ENCODE results near the gene MYO5B.
A peak's percentile ranks its signal among the peaks of the same experiment; 100 is the strongest.

MYO5B gene

DNA sequence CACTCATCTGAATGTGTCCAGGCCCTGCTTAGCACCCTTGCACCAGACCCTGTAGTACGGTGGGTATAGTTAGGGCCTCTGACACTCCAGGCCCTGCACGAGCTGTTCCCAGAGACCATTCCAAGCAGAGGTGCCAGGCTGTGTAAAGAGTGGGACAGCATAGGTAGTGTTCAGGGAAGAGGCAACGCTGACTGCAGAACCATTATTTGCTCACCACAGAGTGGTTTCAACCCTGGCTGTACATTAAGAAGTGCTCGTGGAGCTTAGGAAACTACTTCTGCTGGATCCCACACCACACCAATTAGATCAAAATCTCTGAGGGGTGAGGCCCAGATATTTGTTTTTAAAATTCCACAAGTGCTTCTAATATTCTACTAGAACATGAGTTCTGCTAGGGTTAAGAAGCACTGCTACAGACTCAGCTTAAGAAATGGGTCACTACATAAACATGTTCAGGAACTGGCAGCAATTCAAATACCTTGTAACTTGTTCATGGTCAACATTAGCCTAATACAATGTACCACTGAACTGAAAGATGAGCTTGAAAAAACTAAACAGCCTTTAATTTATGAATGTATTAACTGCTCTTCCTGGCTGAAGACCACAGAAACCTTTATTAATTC is 183.0 kb downstream of the MYO5B start:
- H3K23ac ChIP-seq (ENCODE audit: low read depth, low read length, poor library complexity) = no peak overlapping the region
- no peaks in the 10 kb centered on the region for H3K9me3 ChIP-seq (replicated peaks in 1 of 2; ENCODE audit: control insufficient read depth in 2 of 2, insufficient read depth in 1 of 2, low read depth in 1 of 2, low read length in 2 of 2)
- H2BK12ac ChIP-seq (ENCODE audit: low read length) = no peak overlapping the region
- H3K27ac ChIP-seq (replicated peaks; ENCODE audit: low read length) = no peak overlapping the region
- no peak overlapping the region for H4K91ac ChIP-seq (ENCODE audit: low read depth, low read length, poor library complexity)
- H2AK5ac ChIP-seq (ENCODE audit: low read depth, low read length) = no peak overlapping the region
- no peaks in the 10 kb centered on the region for H3K4me1 ChIP-seq (ENCODE audit: control insufficient read depth in 2 of 2, insufficient read depth in 1 of 2, low read depth in 1 of 2, low read length in 2 of 2)
- H2BK5ac ChIP-seq (ENCODE audit: low read length) = no peak overlapping the region
- DNase-seq (ENCODE audit: low spot score) = no peak
- H3K14ac ChIP-seq (ENCODE audit: low read length) = no peak overlapping the region
- no peak overlapping the region for H2AFZ ChIP-seq (ENCODE audit: low read length)
- H3K4me3 ChIP-seq (ENCODE audit: low read length in 2 of 2) = no peak overlapping the region
- no peak overlapping the region for H2BK120ac ChIP-seq (ENCODE audit: low read depth, low read length)
- no peak overlapping the region for H3K9ac ChIP-seq (ENCODE audit: low read depth, low read length, poor library complexity)
- no peaks in the 10 kb centered on the region for H3K79me1 ChIP-seq (ENCODE audit: low read depth, low read length)
- no peak overlapping the region for H4K8ac ChIP-seq (ENCODE audit: low read depth, low read length)
- WGBS, 2 donors (ENCODE audit: extremely low coverage in 2 of 2, insufficient read length in 2 of 2, insufficient replicate concordance in 1 of 2) = no CpG with 5 or more reads among the region's 4 CpGs
- no peaks in the 10 kb centered on the region for H3K36me3 ChIP-seq (replicated peaks in 1 of 2; ENCODE audit: control insufficient read depth in 2 of 2, insufficient read depth in 2 of 2, low read length in 2 of 2)
- no peak overlapping the region for H3K4me2 ChIP-seq (ENCODE audit: insufficient read depth, low read length, poor library complexity, severe bottlenecking)
- H3K18ac ChIP-seq (ENCODE audit: low read length) = no peak overlapping the region
- H3K27me3 ChIP-seq (ENCODE audit: control insufficient read depth in 3 of 3, insufficient read depth in 3 of 3, low read depth in 1 of 3, low read length in 3 of 3) = peaks cover 0 to 6% (median 0%) of the 10 kb centered on the region in 3 experiments
- no peak overlapping the region for H3K4ac ChIP-seq (ENCODE audit: low read length)
- H2BK15ac ChIP-seq (ENCODE audit: low read length) = no peak overlapping the region

DNA sequence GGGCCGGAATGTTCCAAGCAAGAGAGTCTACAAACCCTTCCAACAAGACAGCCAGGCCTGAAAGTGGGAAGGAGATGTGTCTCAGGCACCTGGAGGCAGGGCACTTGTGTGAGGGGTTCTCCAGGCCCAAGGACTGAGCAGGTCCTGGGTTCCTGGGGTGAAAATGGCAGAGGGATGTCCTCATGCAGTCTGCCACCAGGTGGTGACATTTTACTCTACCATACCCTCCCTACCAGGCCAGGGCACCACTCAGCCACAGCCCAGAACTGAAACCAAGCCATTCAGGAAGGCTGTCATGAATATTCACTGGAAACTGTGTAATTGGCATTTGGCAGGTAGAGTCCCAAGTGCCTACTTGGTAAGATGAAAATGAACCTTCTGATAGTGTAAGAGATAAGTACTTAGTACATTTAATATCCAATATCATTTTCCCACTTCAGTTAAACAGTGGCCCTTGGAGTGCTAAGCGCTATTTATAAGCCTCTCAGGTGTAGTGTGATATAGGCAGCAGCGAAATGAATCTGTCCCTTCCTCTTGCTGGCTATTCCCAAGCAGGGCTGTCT is 185.1 kb downstream of the MYO5B start:
- Histone ChIP-seq H3K9me3 (replicated peaks in 1 of 2; ENCODE audit: control insufficient read depth in 2 of 2, insufficient read depth in 1 of 2, low read depth in 1 of 2, low read length in 2 of 2) (no peaks in the 10 kb centered on the region), H3K18ac (ENCODE audit: low read length) (no peak overlapping the region), H3K27me3 (ENCODE audit: control insufficient read depth in 3 of 3, insufficient read depth in 3 of 3, low read depth in 1 of 3, low read length in 3 of 3) (peaks cover 0 to 8% (median 0%) of the 10 kb centered on the region in 3 experiments), H3K36me3 (replicated peaks in 1 of 2; ENCODE audit: control insufficient read depth in 2 of 2, insufficient read depth in 2 of 2, low read length in 2 of 2) (no peaks in the 10 kb centered on the region), H4K91ac (ENCODE audit: low read depth, low read length, poor library complexity) (no peak overlapping the region), H2BK12ac (ENCODE audit: low read length) (no peak overlapping the region), H3K4me3 (ENCODE audit: low read length in 2 of 2) (no peak overlapping the region), H2AK5ac (ENCODE audit: low read depth, low read length) (no peak overlapping the region), H3K4me1 (ENCODE audit: control insufficient read depth in 2 of 2, insufficient read depth in 1 of 2, low read depth in 1 of 2, low read length in 2 of 2) (no peaks in the 10 kb centered on the region), H2BK5ac (ENCODE audit: low read length) (no peak overlapping the region), H3K4ac (ENCODE audit: low read length) (no peak overlapping the region), H2BK15ac (ENCODE audit: low read length) (no peak overlapping the region), H3K23ac (ENCODE audit: low read depth, low read length, poor library complexity) (no peak overlapping the region), H3K14ac (ENCODE audit: low read length) (no peak overlapping the region), H2BK120ac (ENCODE audit: low read depth, low read length) (no peak overlapping the region), H3K9ac (ENCODE audit: low read depth, low read length, poor library complexity) (no peak overlapping the region), H3K27ac (replicated peaks; ENCODE audit: low read length) (no peak overlapping the region), H3K79me1 (ENCODE audit: low read depth, low read length) (no peaks in the 10 kb centered on the region), H2AFZ (ENCODE audit: low read length) (no peak overlapping the region), H3K4me2 (ENCODE audit: insufficient read depth, low read length, poor library complexity, severe bottlenecking) (no peak overlapping the region), H4K8ac (ENCODE audit: low read depth, low read length) (no peak overlapping the region)
- no CpG with 5 or more reads among the region's 3 CpGs for WGBS, 2 donors (ENCODE audit: extremely low coverage in 2 of 2, insufficient read length in 2 of 2, insufficient replicate concordance in 1 of 2)
- peak; percentile 15 for DNase-seq (ENCODE audit: low spot score)

- no peak overlapping the region for H3K4me3 ChIP-seq (ENCODE audit: low read length in 2 of 2)
- no peak overlapping the region for H3K4ac ChIP-seq (ENCODE audit: low read length)
- H3K18ac ChIP-seq (ENCODE audit: low read length) = no peak overlapping the region
- H2BK15ac ChIP-seq (ENCODE audit: low read length) = no peak overlapping the region
- no peaks in the 10 kb centered on the region for H3K36me3 ChIP-seq (replicated peaks in 1 of 2; ENCODE audit: control insufficient read depth in 2 of 2, insufficient read depth in 2 of 2, low read length in 2 of 2)
- H3K9me3 ChIP-seq (replicated peaks in 1 of 2; ENCODE audit: control insufficient read depth in 2 of 2, insufficient read depth in 1 of 2, low read depth in 1 of 2, low read length in 2 of 2) = no peaks in the 10 kb centered on the region
- no peak for DNase-seq (ENCODE audit: low spot score)
- H2BK120ac ChIP-seq (ENCODE audit: low read depth, low read length) = no peak overlapping the region
- H3K4me2 ChIP-seq (ENCODE audit: insufficient read depth, low read length, poor library complexity, severe bottlenecking) = no peak overlapping the region
- peaks cover 0 to 4% (median 0%) of the 10 kb centered on the region in 3 experiments for H3K27me3 ChIP-seq (ENCODE audit: control insufficient read depth in 3 of 3, insufficient read depth in 3 of 3, low read depth in 1 of 3, low read length in 3 of 3)
- H4K8ac ChIP-seq (ENCODE audit: low read depth, low read length) = no peak overlapping the region
- H2AK5ac ChIP-seq (ENCODE audit: low read depth, low read length) = no peak overlapping the region
- H3K4me1 ChIP-seq (ENCODE audit: control insufficient read depth in 2 of 2, insufficient read depth in 1 of 2, low read depth in 1 of 2, low read length in 2 of 2) = no peaks in the 10 kb centered on the region
- H3K9ac ChIP-seq (ENCODE audit: low read depth, low read length, poor library complexity) = no peak overlapping the region
- H3K14ac ChIP-seq (ENCODE audit: low read length) = no peak overlapping the region
- no CpG with 5 or more reads among the region's 3 CpGs for WGBS, 2 donors (ENCODE audit: extremely low coverage in 2 of 2, insufficient read length in 2 of 2, insufficient replicate concordance in 1 of 2)
- no peak overlapping the region for H3K23ac ChIP-seq (ENCODE audit: low read depth, low read length, poor library complexity)
- H4K91ac ChIP-seq (ENCODE audit: low read depth, low read length, poor library complexity) = no peak overlapping the region
- no peak overlapping the region for H2BK5ac ChIP-seq (ENCODE audit: low read length)
- no peak overlapping the region for H2AFZ ChIP-seq (ENCODE audit: low read length)
- H3K27ac ChIP-seq (replicated peaks; ENCODE audit: low read length) = no peak overlapping the region
- no peaks in the 10 kb centered on the region for H3K79me1 ChIP-seq (ENCODE audit: low read depth, low read length)
- no peak overlapping the region for H2BK12ac ChIP-seq (ENCODE audit: low read length)
Observed at GRCh38 chr18:50008306-50008705, 186.6 kb downstream of the MYO5B start.

DNA sequence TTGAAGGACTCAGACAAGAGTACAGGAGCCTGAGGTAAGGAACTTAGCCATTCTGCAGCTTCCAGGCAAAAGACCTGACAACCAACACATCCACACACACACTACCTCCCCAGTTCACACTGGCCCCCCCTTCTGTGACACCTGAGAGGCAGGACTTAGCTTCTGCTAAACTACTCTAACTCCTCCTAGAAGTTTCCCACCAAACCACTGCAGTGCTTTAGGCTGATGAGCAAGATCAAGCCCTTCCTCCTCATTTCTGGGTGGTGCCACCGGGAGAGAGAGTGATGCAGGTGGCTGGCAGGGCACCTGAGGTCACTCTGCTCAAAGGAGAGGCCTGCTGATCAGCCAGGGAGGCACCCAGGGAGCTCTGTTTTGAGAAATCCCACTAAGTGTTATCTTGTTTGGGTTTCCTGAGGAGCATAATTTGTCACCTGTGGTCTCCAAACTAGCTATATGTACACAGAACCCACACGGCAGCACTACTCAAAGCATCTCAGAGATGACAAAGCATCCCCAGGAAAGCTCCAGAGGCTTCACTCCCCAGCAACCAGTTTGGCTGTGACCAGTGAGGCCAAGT is 188.4 kb downstream of the MYO5B start:
- Histone ChIP-seq H4K8ac (ENCODE audit: low read depth, low read length) (no peak overlapping the region), H2BK15ac (ENCODE audit: low read length) (no peak overlapping the region), H2BK12ac (ENCODE audit: low read length) (no peak overlapping the region), H2BK5ac (ENCODE audit: low read length) (no peak overlapping the region), H3K27ac (replicated peaks; ENCODE audit: low read length) (no peak overlapping the region), H3K4me1 (ENCODE audit: control insufficient read depth in 2 of 2, insufficient read depth in 1 of 2, low read depth in 1 of 2, low read length in 2 of 2) (no peaks in the 10 kb centered on the region), H3K9me3 (replicated peaks in 1 of 2; ENCODE audit: control insufficient read depth in 2 of 2, insufficient read depth in 1 of 2, low read depth in 1 of 2, low read length in 2 of 2) (no peaks in the 10 kb centered on the region), H3K79me1 (ENCODE audit: low read depth, low read length) (no peaks in the 10 kb centered on the region), H2AFZ (ENCODE audit: low read length) (no peak overlapping the region), H4K91ac (ENCODE audit: low read depth, low read length, poor library complexity) (no peak overlapping the region), H3K27me3 (ENCODE audit: control insufficient read depth in 3 of 3, insufficient read depth in 3 of 3, low read depth in 1 of 3, low read length in 3 of 3) (peaks cover 0 to 12% (median 0%) of the 10 kb centered on the region in 3 experiments), H3K9ac (ENCODE audit: low read depth, low read length, poor library complexity) (no peak overlapping the region), H3K36me3 (replicated peaks in 1 of 2; ENCODE audit: control insufficient read depth in 2 of 2, insufficient read depth in 2 of 2, low read length in 2 of 2) (no peaks in the 10 kb centered on the region), H3K18ac (ENCODE audit: low read length) (no peak overlapping the region), H3K4ac (ENCODE audit: low read length) (no peak overlapping the region), H3K4me2 (ENCODE audit: insufficient read depth, low read length, poor library complexity, severe bottlenecking) (no peak overlapping the region), H2BK120ac (ENCODE audit: low read depth, low read length) (no peak overlapping the region), H3K14ac (ENCODE audit: low read length) (no peak overlapping the region), H2AK5ac (ENCODE audit: low read depth, low read length) (no peak overlapping the region), H3K4me3 (ENCODE audit: low read length in 2 of 2) (no peak overlapping the region), H3K23ac (ENCODE audit: low read depth, low read length, poor library complexity) (no peak overlapping the region)
- DNase-seq (ENCODE audit: low spot score) = no peak
- no CpG with 5 or more reads among the region's 2 CpGs for WGBS, 2 donors (ENCODE audit: extremely low coverage in 2 of 2, insufficient read length in 2 of 2, insufficient replicate concordance in 1 of 2)
